RWPE1 (cell line): ENCODE results near the gene PLA2G2D.

Experiments
- CTCF ChIA-PET: fragments of 350-600 bp; sonication (Branson Sonifier 250); formaldehyde crosslinking; extraction: SDS; loops from one replicate; lab custom pipeline; 2021; lab: Yijun Ruan, JAX
- POLR2A ChIA-PET: fragments of 400-600 bp; formaldehyde crosslinking; extraction: SDS; loops from one replicate; lab custom pipeline; 2020; ENCODE audit warnings: antibody characterized with exemption; ENCODE audit not compliant: low non-redundant PET; lab: Yijun Ruan, JAX
- DNase-seq: peaks from one replicate; pipeline ENCODE4 v3.0.0; 2012; ENCODE audit warnings: low spot score
- H3K27ac ChIP-seq: fragments of 450-650 bp; 2 replicates; pipeline ENCODE4 v1.5.1; 2017
- CTCF ChIP-seq: fragments of 450-650 bp; conservative IDR thresholded peaks from 2 replicates; pipeline ENCODE4 v1.5.1; 2017; ENCODE audit warnings: low read depth, mild to moderate bottlenecking

Gene PLA2G2D

GRCh38 chr1:20079661-20080305 is 39.6 kb downstream of the PLA2G2D start:
- ChIA-PET CTCF (interaction anchor here (0.7 kb wide), 1 partner anchor 12 kb away, joined by 4 read pairs; no protein-coding TSS in a partner anchor), POLR2A (no interaction called here)
- no peak overlapping the region for H3K27ac ChIP-seq
- TF ChIP-seq CTCF = no peak
- no peak for DNase-seq

DNA sequence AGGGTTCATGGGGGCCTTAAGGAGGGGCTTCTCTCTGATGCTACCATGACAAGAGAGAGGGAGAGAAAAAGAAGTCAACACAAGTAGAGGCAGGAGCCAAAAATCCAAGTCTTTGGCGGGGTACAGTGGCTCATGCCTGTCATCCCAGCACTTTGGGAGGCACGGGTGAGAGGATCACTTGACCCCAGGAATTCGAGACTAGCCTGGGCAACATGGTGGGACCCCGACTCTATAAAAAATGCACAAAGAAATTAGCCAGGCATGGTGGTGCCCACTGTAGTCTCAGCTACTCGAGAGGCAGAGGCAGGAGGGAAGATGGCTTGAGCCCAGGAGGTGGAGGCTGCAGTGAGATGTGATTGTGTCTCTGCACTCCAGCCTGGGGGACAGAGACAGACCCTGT is 40.6 kb downstream of the PLA2G2D start:
- no peak overlapping the region for H3K27ac ChIP-seq
- no peak for TF ChIP-seq CTCF
- ChIA-PET POLR2A (no interaction called here), CTCF (interaction anchor here (0.8 kb wide), 1 partner anchor 141 kb away, joined by 4 read pairs; no protein-coding TSS in a partner anchor)
- DNase-seq = no peak

- DNase-seq = no peak
- no peak overlapping the region for H3K27ac ChIP-seq
- no peak for TF ChIP-seq CTCF
- CTCF ChIA-PET = interaction anchor here (0.8 kb wide), 2 partner anchors 42 to 141 kb away, joined by 3 to 4 read pairs; no protein-coding TSS in a partner anchor
- POLR2A ChIA-PET = no interaction called here
These were observed 41.1 kb downstream of the PLA2G2D start for GRCh38 chr1:20078171-20078651.

DNA sequence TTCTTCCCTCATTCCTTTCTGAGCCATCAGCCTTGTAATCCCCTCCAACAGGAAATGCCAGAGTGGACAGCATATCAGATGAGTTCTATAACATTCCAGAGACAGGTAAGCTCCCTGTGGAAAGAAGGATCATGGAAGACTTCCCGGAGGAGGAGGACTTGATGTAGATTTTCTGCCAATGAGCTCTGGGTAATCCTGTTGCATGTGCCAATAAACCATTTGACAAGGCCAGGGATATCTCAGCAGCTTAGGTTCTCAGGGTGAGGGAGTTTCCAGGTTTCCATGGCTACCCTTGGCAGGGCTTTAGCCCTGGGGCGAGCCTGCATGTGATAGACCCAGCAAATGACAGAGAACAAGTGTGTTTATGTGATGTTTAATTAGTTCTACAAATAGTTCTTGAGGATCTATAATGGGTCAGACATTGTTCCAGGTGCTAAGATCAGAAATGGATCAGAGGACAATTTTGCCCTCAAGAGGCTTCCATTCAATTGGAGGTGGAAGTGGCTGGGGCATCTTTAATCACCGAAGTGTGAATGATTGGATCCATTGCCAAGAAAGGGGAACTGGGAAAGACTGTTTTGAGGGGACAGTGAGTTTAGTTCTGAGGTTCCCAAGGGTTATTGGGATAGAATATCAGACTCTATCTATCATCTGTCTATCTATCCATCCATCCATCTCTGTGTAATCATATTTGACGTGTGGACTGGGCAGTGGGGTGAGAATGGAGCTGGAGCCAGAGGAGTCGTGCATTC is 42.5 kb downstream of the PLA2G2D start:
- no peak for DNase-seq
- TF ChIP-seq CTCF = no peak
- CTCF ChIA-PET = interaction anchor here (0.6 kb wide), 1 partner anchor 491 kb away, joined by 3 read pairs; no protein-coding TSS in a partner anchor
- POLR2A ChIA-PET = no interaction called here
- H3K27ac ChIP-seq = no peak overlapping the region

DNA sequence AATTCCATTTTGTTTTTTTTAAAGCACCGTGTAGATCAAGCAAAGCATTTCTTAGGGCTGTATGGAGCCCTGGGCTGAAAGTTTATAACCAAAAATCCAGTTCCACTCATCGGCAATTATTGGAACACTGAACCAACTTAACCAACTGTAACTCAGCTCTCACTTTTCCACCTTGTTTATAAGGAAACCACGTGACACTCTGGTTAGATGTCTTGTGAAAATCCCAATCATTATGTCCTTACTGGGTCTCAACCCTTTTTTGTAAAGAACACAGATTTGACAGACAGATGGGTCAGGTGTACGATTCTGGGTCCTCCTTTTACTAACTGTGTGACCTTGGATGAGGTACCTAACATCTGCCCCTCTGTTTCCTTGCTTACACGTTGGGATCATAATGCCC is 43.1 kb downstream of the PLA2G2D start:
- ChIA-PET POLR2A (no interaction called here), CTCF (interaction anchor here (0.6 kb wide), 1 partner anchor 490 kb away, joined by 3 read pairs; no protein-coding TSS in a partner anchor)
- TF ChIP-seq CTCF = no peak
- no peak overlapping the region for H3K27ac ChIP-seq
- no peak for DNase-seq

- CTCF ChIA-PET = no interaction called here
- POLR2A ChIA-PET = no interaction called here
- no peak for DNase-seq
- TF ChIP-seq CTCF = no peak
- no peak overlapping the region for H3K27ac ChIP-seq
These were observed 44.0 kb downstream of the PLA2G2D start for GRCh38 chr1:20075345-20075744.
